ENCODE results near the gene TMEM238. TPM values are rescaled to one million over a fixed set of nuclear protein-coding genes. Genes with fewer than 3 reads are reported as not detected.
A peak's percentile ranks its signal among the peaks of the same experiment; 100 is the strongest.

TMEM238 gene
- total RNA-seq, 1 experiment from 2014 or later = 18.1 TPM

GRCh38 chr19:55383279-55384130, 587 bp downstream of the TMEM238 start:
- TF ChIP-seq CTCF (IDR thresholded peaks at IDR 0.05; ENCODE audit: insufficient read depth in 1 of 2, low read depth in 1 of 2, low read length in 1 of 2, severe bottlenecking in 1 of 2, unreplicated experiment in 1 of 2) = no peak
- BruUV-seq (replicated peaks) = TSS peak; percentile 36
- Mint-ChIP-seq H3K4me1 (ENCODE audit: low read depth, unreplicated experiment) (peaks cover 18% of the 10 kb centered on the region), H3K36me3 (ENCODE audit: insufficient read depth, unreplicated experiment) (peaks cover 42% of the 10 kb centered on the region), H3K4me3 (ENCODE audit: unreplicated experiment) (peak overlapping the region; percentile 93), H3K27ac (ENCODE audit: unreplicated experiment) (peak overlapping the region; percentile 89), H3K9me3 (ENCODE audit: unreplicated experiment) (no peaks in the 10 kb centered on the region), H3K27me3 (ENCODE audit: insufficient read depth, unreplicated experiment) (no peaks in the 10 kb centered on the region)
- Histone ChIP-seq H3K4me1 (peaks cover 28% of the 10 kb centered on the region), H3K36me3 (ENCODE audit: control insufficient read depth, insufficient read depth, low read length) (peaks cover 15% of the 10 kb centered on the region), H3K27me3 (replicated peaks; ENCODE audit: control insufficient read depth, insufficient read depth, low read length) (no peaks in the 10 kb centered on the region), H3K9me3 (no peaks in the 10 kb centered on the region), H3K4me3 (ENCODE audit: low read depth, low read length) (peak overlapping the region; percentile 73)
- peak; percentile 84 to 86 for DNase-seq
- POLR2A ChIA-PET = interaction anchor here (0.6 to 2.4 kb wide), 13 partner anchors 10 to 216 kb away, joined by 3 to 28 read pairs (median 4); partner anchors contain the start of genes FIZ1, HSPBP1, ISOC2 and KMT5C
- intact Hi-C loops (cut with micrococcal nuclease; ENCODE audit: unreplicated experiment) = loop anchor here (2.0 to 10.0 kb wide), 3 partner anchors 91 to 251 kb away; no protein-coding TSS in a partner anchor
- CTCF ChIA-PET = interaction anchor here (0.5 to 2.4 kb wide), 14 partner anchors 14 to 1984 kb away, joined by 3 to 29 read pairs (median 4); partner anchors contain the start of genes KMT5C, PPP1R12C, PTPRH and ZNF784

GRCh38 chr19:55382522-55383054, 1.5 kb downstream of the TMEM238 start:
- ChIA-PET CTCF (interaction anchor here (0.5 to 2.4 kb wide), 5 partner anchors 43 to 241 kb away, joined by 4 to 18 read pairs (median 6); partner anchors contain the start of gene KMT5C), POLR2A (interaction anchor here (1.7 kb wide), 1 partner anchor 25 kb away, joined by 9 read pairs; the partner anchor contains the start of gene UBE2S)
- H3K9me3 ChIP-seq = no peaks in the 10 kb centered on the region
- peak overlapping the region; percentile 65 for H3K4me3 ChIP-seq (ENCODE audit: low read depth, low read length)
- Mint-ChIP-seq H3K27me3 (ENCODE audit: insufficient read depth, unreplicated experiment) (no peaks in the 10 kb centered on the region), H3K9me3 (ENCODE audit: unreplicated experiment) (no peaks in the 10 kb centered on the region), H3K36me3 (ENCODE audit: insufficient read depth, unreplicated experiment) (peaks cover 32% of the 10 kb centered on the region), H3K4me1 (ENCODE audit: low read depth, unreplicated experiment) (peaks cover 18% of the 10 kb centered on the region), H3K4me3 (ENCODE audit: unreplicated experiment) (peak overlapping the region; percentile 93), H3K27ac (ENCODE audit: unreplicated experiment) (peak overlapping the region; percentile 89)
- no peak for TF ChIP-seq CTCF (IDR thresholded peaks at IDR 0.05; ENCODE audit: insufficient read depth in 1 of 2, low read depth in 1 of 2, low read length in 1 of 2, severe bottlenecking in 1 of 2, unreplicated experiment in 1 of 2)
- intact Hi-C loops (cut with micrococcal nuclease; ENCODE audit: unreplicated experiment) = loop anchor here (10.0 kb wide), 1 partner anchor 252 kb away; no protein-coding TSS in a partner anchor
- DNase-seq = no peak
- no TSS peak for BruUV-seq (replicated peaks)
- H3K36me3 ChIP-seq (ENCODE audit: control insufficient read depth, insufficient read depth, low read length) = peaks cover 7% of the 10 kb centered on the region
- H3K4me1 ChIP-seq = peaks cover 19% of the 10 kb centered on the region
- no peaks in the 10 kb centered on the region for H3K27me3 ChIP-seq (replicated peaks; ENCODE audit: control insufficient read depth, insufficient read depth, low read length)

DNA sequence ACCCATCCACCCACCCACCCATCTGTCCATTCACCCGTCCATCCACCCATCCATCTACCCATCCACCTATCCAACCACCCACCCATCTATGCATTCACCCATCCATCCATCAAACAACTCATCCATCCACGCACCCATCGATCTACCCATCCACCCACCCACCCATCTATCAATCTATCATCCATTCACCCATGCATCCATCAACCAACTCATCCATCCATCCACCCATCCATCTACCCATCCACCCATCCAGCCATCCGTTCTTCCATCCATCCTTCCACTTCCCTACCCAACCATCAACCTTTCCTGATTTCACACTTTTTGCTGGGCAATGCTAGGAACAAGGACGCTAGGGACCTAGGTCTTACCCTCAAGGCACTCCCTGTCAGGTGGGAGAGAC, 2.1 kb downstream of the TMEM238 start:
- intact Hi-C loops (cut with micrococcal nuclease; ENCODE audit: unreplicated experiment) = loop anchor here (10.0 kb wide), 1 partner anchor 253 kb away; no protein-coding TSS in a partner anchor

More for the DNA sequence above, 2.1 kb downstream of the TMEM238 start:
- peaks cover 13% of the 10 kb centered on the region for H3K4me1 ChIP-seq
- no peak for TF ChIP-seq CTCF (IDR thresholded peaks at IDR 0.05; ENCODE audit: insufficient read depth in 1 of 2, low read depth in 1 of 2, low read length in 1 of 2, severe bottlenecking in 1 of 2, unreplicated experiment in 1 of 2)
- Mint-ChIP-seq H3K4me3 (ENCODE audit: unreplicated experiment) (peak overlapping the region; percentile 93), H3K27me3 (ENCODE audit: insufficient read depth, unreplicated experiment) (no peaks in the 10 kb centered on the region), H3K9me3 (ENCODE audit: unreplicated experiment) (no peaks in the 10 kb centered on the region), H3K36me3 (ENCODE audit: insufficient read depth, unreplicated experiment) (peaks cover 27% of the 10 kb centered on the region), H3K27ac (ENCODE audit: unreplicated experiment) (peak overlapping the region; percentile 89), H3K4me1 (ENCODE audit: low read depth, unreplicated experiment) (peaks cover 17% of the 10 kb centered on the region)
- peaks cover 2% of the 10 kb centered on the region for H3K36me3 ChIP-seq (ENCODE audit: control insufficient read depth, insufficient read depth, low read length)
- no peak overlapping the region for H3K4me3 ChIP-seq (ENCODE audit: low read depth, low read length)
- CTCF ChIA-PET = no interaction called here
- POLR2A ChIA-PET = no interaction called here
- DNase-seq = no peak
- no peaks in the 10 kb centered on the region for H3K27me3 ChIP-seq (replicated peaks; ENCODE audit: control insufficient read depth, insufficient read depth, low read length)
- H3K9me3 ChIP-seq = no peaks in the 10 kb centered on the region
- no TSS peak for BruUV-seq (replicated peaks)
